A549 (cell line): ENCODE measurements around the gene PPP1R12B. TPM values are rescaled to one million over a fixed set of nuclear protein-coding genes. Genes with fewer than 3 reads are reported as not detected.
"Not testable (repeated sequence)": the region's sequence is repeated elsewhere in the genome, so short reads cannot be mapped to it uniquely, and the experiment has no call there.

Experiments used
- ATAC-seq, 2 experiments: fragments of 200-7000 bp in 1 of 2; fragments of >200 bp in 1 of 2; cut with Nextera tagmentation in 1 of 2; cut with Tn5 transposase in 1 of 2; 3 replicates each; pipeline versions ENCODE4 v1.8.0 to v1.9.1; 2018 to 2020; ENCODE audit warnings: mild to moderate bottlenecking in 1 of 2, moderate library complexity in 1 of 2
- CTCF ChIA-PET: fragments of 300-600 bp; sonication (Branson Sonifier 250); formaldehyde crosslinking; extraction: SDS; loops from one replicate; lab custom pipeline; 2021; ENCODE audit warnings: antibody characterized with exemption, inconsistent platforms; lab: Yijun Ruan, JAX
- POLR2A ChIA-PET: fragments of 350-600 bp; formaldehyde crosslinking; extraction: SDS; loops from one replicate; lab custom pipeline; 2021; ENCODE audit warnings: antibody characterized with exemption, inconsistent platforms; lab: Yijun Ruan, JAX
- DNase-seq, 2 experiments: peaks; one replicate each; pipeline versions ENCODE4 v3.0.0 to v3.0.0-alpha.2; 2011 to 2016; ENCODE audit warnings: low read depth in 1 of 2, low spot score in 1 of 2
- FAIRE-seq: peaks from 2 replicates; lab custom pipeline; 2011; peaks lifted over from hg19 to GRCh38; lab: Jason Lieb, UNC
- H3K27ac ChIP-seq, 2 experiments: fragments of >200 bp; sonication (Bioruptor Twin); formaldehyde crosslinking; 3 replicates each; pipeline ENCODE4 v1.5.1; 2016 to 2017
- H3K4me1 ChIP-seq: fragments of >200 bp; sonication (Bioruptor Twin); formaldehyde crosslinking; 3 replicates; pipeline ENCODE4 v1.6.1; 2016
- H3K4me2 ChIP-seq: fragments of >200 bp; sonication (Bioruptor Twin); formaldehyde crosslinking; 3 replicates; pipeline ENCODE4 v1.6.1; 2016
- H3K4me3 ChIP-seq: fragments of >200 bp; sonication (Bioruptor Twin); formaldehyde crosslinking; 3 replicates; pipeline ENCODE4 v1.5.1; 2016
- H3K9me3 ChIP-seq: fragments of >200 bp; sonication (Bioruptor Twin); formaldehyde crosslinking; 3 replicates; pipeline ENCODE4 v1.6.1; 2016
- BHLHE40 ChIP-seq: IDR thresholded peaks from 2 replicates; pipeline ENCODE4 v1.6.1; 2012; ENCODE audit warnings: low read depth, low read length, inconsistent platforms
- CEBPB ChIP-seq, 2 experiments: fragments of >200 bp in 1 of 2; sonication (Bioruptor Twin) in 1 of 2; formaldehyde crosslinking in 1 of 2; IDR thresholded peaks; 2 replicates each; pipeline ENCODE4 v1.6.1; 2012 to 2016
- CHD2 ChIP-seq: fragments of 150-350 bp; IDR thresholded peaks from 2 replicates; pipeline ENCODE4 v1.6.1; 2014; ENCODE audit warnings: low read length; ENCODE audit not compliant: partially characterized antibody
- CHD4 ChIP-seq: fragments of 200-600 bp; sonication (generic); IDR thresholded peaks from 2 replicates; pipeline ENCODE4 v1.6.1; 2016; ENCODE audit warnings: antibody characterized with exemption, mild to moderate bottlenecking, borderline replicate concordance
- EP300 ChIP-seq, 2 experiments: fragments of >200 bp; sonication (Bioruptor Twin); formaldehyde crosslinking; IDR thresholded peaks; 2 replicates in 1 of 2; 3 replicates in 1 of 2; pipeline ENCODE4 v1.6.1; 2016 to 2017
- HDAC2 ChIP-seq: fragments of 200-600 bp; sonication (generic); IDR thresholded peaks from 2 replicates; pipeline ENCODE4 v1.6.1; 2016
- HOXA7 ChIP-seq: fragments of 250-450 bp; sonication (Bioruptor Pico); IDR thresholded peaks from 2 replicates; pipeline ENCODE4 v1.5.0; 2020; ENCODE audit warnings: mild to moderate bottlenecking, moderate library complexity
- HOXB5 ChIP-seq: fragments of 250-450 bp; sonication (Bioruptor Pico); IDR thresholded peaks from 2 replicates; pipeline ENCODE4 v1.5.0; 2020; ENCODE audit warnings: mild to moderate bottlenecking, moderate library complexity
- MAFK ChIP-seq: fragments of 450-650 bp; IDR thresholded peaks from 2 replicates; pipeline ENCODE4 v1.6.1; 2014; ENCODE audit not compliant: partially characterized antibody
- NFE2L2 ChIP-seq: fragments of 150-350 bp; conservative IDR thresholded peaks from 2 replicates; pipeline ENCODE4 v1.6.1; 2014; ENCODE audit warnings: low read length
- PHF8 ChIP-seq: fragments of 200-600 bp; sonication (generic); IDR thresholded peaks from 2 replicates; pipeline ENCODE4 v1.6.1; 2016; ENCODE audit warnings: low read depth, mild to moderate bottlenecking, antibody characterized with exemption, moderate library complexity, borderline replicate concordance
- TP53 ChIP-seq: fragments of 250-450 bp; sonication (Bioruptor Pico); IDR thresholded peaks from 2 replicates; pipeline ENCODE4 v1.5.0; 2021; ENCODE audit warnings: mild to moderate bottlenecking, moderate library complexity
- ZFP36 ChIP-seq: fragments of 450-650 bp; IDR thresholded peaks from 2 replicates; pipeline ENCODE4 v1.6.1; 2014; ENCODE audit warnings: borderline replicate concordance; ENCODE audit not compliant: partially characterized antibody
- ZNF302 ChIP-seq: fragments of 250-450 bp; sonication (Bioruptor Pico); IDR thresholded peaks from 2 replicates; pipeline ENCODE4 v1.9.0; 2021; ENCODE audit warnings: inconsistent platforms, mild to moderate bottlenecking, moderate library complexity
- WGBS: methylation state at CpG from one replicate; pipeline ENCODE4 v1.1.6; 2017; ENCODE audit errors: missing lambda C conversion rate; 5-methylcytosine and 5-hydroxymethylcytosine counted together
- polyA plus RNA-seq, 4 experiments: library from polyadenylated mRNA; depleted of rRNA in 3 of 4; stranded (reverse); fragments of >200 nt; fragmentation: RNase III in 1 of 4; extraction: RNeasy Plus Mini Kit Qiagen cat#74134 plus additional on column Dnase treatment in 1 of 4; gene quantifications; 2 replicates in 3 of 4; 3 replicates in 1 of 4; pipeline ENCODE4 v1.2.3, GENCODE V29; 2011 to 2017
- TF ChIP-seq, protein P1 (sequence below): fragments of >200 bp; sonication (Bioruptor Twin); formaldehyde crosslinking; IDR thresholded peaks from 2 replicates; pipeline ENCODE4 v1.6.1; 2016
- TF ChIP-seq, protein P2 (sequence below): fragments of 250-450 bp; sonication (Bioruptor Pico); IDR thresholded peaks from 2 replicates; pipeline ENCODE4 v1.5.0; 2021; ENCODE audit warnings: mild to moderate bottlenecking, moderate library complexity, borderline replicate concordance
- TF ChIP-seq, protein P3 (sequence below): fragments of >200 bp; sonication (Bioruptor Twin); formaldehyde crosslinking; IDR thresholded peaks from 3 replicates; pipeline ENCODE4 v1.6.1; 2016
- TF ChIP-seq, protein P4 (sequence below): fragments of 200-600 bp; sonication (generic); IDR thresholded peaks from 2 replicates; pipeline ENCODE4 v1.6.1; 2016; ENCODE audit warnings: antibody characterized with exemption, mild to moderate bottlenecking, moderate library complexity
- TF ChIP-seq, protein P5 (sequence below): fragments of >200 bp; sonication (Bioruptor Twin); formaldehyde crosslinking; IDR thresholded peaks from 3 replicates; pipeline ENCODE4 v1.5.1; 2016

PPP1R12B gene
- polyA plus RNA-seq, 2 of the 4 experiments (the other 2 are of a cell fraction): 3.3 to 12.1 TPM

DNA sequence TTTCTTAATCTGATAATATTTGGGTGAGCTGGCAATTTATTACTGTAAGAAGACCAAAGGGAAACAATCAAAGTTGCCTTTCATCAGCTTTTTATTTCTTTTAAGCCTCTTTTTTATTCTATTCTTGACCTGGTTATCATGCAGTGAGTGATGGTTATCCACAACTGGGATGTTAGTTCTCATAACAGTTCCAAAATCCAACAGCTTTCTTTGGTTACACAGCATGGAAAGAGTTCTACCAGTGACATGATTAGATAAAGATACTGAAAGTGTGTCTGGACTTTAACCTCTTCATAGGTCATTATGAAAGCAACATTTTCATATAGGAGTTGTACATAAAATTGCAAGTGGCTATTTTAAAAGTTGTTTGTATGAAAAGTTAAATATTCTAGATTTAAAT, 198.7 kb downstream of the PPP1R12B start:
- POLR2A ChIA-PET: no interaction called here
- no peaks in the 10 kb centered on the region for H3K9me3 ChIP-seq
- ATAC-seq (no peak), DNase-seq (no peak), FAIRE-seq (no peak)
- no peak overlapping the region for H3K27ac ChIP-seq
- TF ChIP-seq CEBPB (IDR thresholded peaks at IDR 0.05): no peak
- TF ChIP-seq TP53: no peak
- no peak for TF ChIP-seq HOXA7 (CRISPR knock-in tag)
- TF ChIP-seq, protein P1, sequence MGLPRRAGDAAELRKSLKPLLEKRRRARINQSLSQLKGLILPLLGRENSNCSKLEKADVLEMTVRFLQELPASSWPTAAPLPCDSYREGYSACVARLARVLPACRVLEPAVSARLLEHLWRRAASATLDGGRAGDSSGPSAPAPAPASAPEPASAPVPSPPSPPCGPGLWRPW: no peak
- TF ChIP-seq, protein P2, sequence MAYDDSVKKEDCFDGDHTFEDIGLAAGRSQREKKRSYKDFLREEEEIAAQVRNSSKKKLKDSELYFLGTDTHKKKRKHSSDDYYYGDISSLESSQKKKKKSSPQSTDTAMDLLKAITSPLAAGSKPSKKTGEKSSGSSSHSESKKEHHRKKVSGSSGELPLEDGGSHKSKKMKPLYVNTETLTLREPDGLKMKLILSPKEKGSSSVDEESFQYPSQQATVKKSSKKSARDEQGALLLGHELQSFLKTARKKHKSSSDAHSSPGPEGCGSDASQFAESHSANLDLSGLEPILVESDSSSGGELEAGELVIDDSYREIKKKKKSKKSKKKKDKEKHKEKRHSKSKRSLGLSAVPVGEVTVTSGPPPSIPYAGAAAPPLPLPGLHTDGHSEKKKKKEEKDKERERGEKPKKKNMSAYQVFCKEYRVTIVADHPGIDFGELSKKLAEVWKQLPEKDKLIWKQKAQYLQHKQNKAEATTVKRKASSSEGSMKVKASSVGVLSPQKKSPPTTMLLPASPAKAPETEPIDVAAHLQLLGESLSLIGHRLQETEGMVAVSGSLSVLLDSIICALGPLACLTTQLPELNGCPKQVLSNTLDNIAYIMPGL (CRISPR knock-in tag): no peak
- TF ChIP-seq EP300 (IDR thresholded peaks at IDR 0.05): no peak
- TF ChIP-seq CHD4: no peak
- no peak for TF ChIP-seq HOXB5 (CRISPR knock-in tag)
- TF ChIP-seq, protein P3, sequence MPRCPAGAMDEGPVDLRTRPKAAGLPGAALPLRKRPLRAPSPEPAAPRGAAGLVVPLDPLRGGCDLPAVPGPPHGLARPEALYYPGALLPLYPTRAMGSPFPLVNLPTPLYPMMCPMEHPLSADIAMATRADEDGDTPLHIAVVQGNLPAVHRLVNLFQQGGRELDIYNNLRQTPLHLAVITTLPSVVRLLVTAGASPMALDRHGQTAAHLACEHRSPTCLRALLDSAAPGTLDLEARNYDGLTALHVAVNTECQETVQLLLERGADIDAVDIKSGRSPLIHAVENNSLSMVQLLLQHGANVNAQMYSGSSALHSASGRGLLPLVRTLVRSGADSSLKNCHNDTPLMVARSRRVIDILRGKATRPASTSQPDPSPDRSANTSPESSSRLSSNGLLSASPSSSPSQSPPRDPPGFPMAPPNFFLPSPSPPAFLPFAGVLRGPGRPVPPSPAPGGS: no peak
- no peak for TF ChIP-seq NFE2L2
- no peak for TF ChIP-seq ZNF302 (CRISPR knock-in tag)
- no peak for TF ChIP-seq BHLHE40
- TF ChIP-seq CHD2: no peak
- TF ChIP-seq ZFP36: no peak
- no peaks in the 10 kb centered on the region for H3K4me1 ChIP-seq
- no peak overlapping the region for H3K4me2 ChIP-seq
- no peak overlapping the region for H3K4me3 ChIP-seq
- CTCF ChIA-PET: no interaction called here

DNA sequence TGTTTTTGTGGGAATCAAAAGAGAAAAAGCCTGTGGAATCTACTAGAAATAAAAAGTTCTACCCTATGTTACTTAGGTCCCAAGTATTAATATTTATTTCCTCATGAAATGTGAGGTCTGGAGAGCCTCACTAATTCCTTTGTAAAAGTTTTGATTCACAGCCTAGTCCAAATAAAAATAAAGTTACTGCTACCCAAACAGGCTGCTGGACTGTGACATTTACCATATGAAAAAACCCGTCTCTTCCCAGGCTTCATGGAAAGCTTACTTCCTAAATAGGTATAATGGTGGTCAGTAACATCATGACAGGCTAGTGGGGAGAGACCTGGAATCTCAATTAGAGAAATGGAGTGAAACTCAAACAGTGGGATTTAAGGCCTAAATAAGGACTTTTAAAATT, 201.6 kb downstream of the PPP1R12B start:
- DNase-seq, FAIRE-seq, POLR2A ChIA-PET, H3K4me1 ChIP-seq, H3K4me3 ChIP-seq, H3K4me2 ChIP-seq, H3K9me3 ChIP-seq, ATAC-seq, H3K27ac ChIP-seq: not testable (repeated sequence)
- CTCF ChIA-PET: interaction anchor here (1.4 kb wide), 1 partner anchor 50 kb away, joined by 3 read pairs; no protein-coding TSS in a partner anchor
- 93% methylated on average over 1 of the region's 1 CpG for WGBS

DNA sequence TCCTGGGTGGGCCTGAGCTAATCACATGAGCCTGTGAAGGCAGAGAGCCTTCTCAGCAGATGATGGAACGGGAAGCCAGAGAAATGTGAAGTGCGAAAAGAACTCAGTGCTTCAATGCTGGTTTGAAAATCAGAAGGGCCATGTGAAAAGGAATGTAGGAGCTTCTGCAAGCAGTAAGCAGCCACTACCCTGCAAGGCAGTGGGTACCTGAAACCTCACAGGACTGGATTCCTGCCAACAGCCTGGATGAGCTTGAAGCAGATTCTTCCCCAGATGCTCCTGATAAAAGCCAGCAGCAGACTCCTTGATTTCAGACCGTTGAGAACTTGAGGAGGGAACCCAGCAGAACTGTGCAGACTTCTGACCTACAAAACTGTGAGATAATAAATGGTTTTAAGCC, 203.2 kb downstream of the PPP1R12B start:
- FAIRE-seq (no peak), ATAC-seq (no peak), DNase-seq (no peak)
- TF ChIP-seq HDAC2 (no peak), PHF8 (no peak), CHD2 (no peak), MAFK (no peak), ZFP36 (no peak)
- TF ChIP-seq, protein P4, sequence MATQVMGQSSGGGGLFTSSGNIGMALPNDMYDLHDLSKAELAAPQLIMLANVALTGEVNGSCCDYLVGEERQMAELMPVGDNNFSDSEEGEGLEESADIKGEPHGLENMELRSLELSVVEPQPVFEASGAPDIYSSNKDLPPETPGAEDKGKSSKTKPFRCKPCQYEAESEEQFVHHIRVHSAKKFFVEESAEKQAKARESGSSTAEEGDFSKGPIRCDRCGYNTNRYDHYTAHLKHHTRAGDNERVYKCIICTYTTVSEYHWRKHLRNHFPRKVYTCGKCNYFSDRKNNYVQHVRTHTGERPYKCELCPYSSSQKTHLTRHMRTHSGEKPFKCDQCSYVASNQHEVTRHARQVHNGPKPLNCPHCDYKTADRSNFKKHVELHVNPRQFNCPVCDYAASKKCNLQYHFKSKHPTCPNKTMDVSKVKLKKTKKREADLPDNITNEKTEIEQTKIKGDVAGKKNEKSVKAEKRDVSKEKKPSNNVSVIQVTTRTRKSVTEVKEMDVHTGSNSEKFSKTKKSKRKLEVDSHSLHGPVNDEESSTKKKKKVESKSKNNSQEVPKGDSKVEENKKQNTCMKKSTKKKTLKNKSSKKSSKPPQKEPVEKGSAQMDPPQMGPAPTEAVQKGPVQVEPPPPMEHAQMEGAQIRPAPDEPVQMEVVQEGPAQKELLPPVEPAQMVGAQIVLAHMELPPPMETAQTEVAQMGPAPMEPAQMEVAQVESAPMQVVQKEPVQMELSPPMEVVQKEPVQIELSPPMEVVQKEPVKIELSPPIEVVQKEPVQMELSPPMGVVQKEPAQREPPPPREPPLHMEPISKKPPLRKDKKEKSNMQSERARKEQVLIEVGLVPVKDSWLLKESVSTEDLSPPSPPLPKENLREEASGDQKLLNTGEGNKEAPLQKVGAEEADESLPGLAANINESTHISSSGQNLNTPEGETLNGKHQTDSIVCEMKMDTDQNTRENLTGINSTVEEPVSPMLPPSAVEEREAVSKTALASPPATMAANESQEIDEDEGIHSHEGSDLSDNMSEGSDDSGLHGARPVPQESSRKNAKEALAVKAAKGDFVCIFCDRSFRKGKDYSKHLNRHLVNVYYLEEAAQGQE: no peak
- TF ChIP-seq, protein P1: no peak
- TF ChIP-seq, protein P5, sequence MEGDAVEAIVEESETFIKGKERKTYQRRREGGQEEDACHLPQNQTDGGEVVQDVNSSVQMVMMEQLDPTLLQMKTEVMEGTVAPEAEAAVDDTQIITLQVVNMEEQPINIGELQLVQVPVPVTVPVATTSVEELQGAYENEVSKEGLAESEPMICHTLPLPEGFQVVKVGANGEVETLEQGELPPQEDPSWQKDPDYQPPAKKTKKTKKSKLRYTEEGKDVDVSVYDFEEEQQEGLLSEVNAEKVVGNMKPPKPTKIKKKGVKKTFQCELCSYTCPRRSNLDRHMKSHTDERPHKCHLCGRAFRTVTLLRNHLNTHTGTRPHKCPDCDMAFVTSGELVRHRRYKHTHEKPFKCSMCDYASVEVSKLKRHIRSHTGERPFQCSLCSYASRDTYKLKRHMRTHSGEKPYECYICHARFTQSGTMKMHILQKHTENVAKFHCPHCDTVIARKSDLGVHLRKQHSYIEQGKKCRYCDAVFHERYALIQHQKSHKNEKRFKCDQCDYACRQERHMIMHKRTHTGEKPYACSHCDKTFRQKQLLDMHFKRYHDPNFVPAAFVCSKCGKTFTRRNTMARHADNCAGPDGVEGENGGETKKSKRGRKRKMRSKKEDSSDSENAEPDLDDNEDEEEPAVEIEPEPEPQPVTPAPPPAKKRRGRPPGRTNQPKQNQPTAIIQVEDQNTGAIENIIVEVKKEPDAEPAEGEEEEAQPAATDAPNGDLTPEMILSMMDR: no peak
- ChIA-PET CTCF (no interaction called here), POLR2A (no interaction called here)
- Histone ChIP-seq H3K27ac (no peak overlapping the region), H3K4me3 (no peak overlapping the region), H3K4me2 (no peak overlapping the region), H3K9me3 (no peaks in the 10 kb centered on the region), H3K4me1 (peaks cover 9% of the 10 kb centered on the region)
- WGBS: 87% methylated on average over 3 of the region's 3 CpGs

DNA sequence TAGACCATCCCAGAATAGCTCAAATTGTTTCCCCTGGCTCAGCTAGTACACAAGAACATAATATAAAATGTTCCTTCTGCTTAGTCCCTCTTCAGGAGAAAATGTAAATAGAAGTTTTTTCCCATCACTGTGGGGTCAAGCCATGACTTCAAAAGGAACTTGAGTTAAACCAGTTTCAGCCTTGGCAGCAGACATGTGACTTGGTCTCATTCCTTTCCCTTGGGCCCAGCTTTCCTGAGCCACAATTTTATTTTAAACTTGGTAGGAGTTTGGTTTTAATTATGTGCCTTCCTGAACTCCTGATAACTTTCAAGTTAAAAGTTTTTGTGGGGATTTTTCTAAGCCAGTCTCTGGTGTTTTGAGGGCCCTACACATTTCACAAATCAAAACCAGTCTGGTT, 204.1 kb downstream of the PPP1R12B start:
- H3K27ac ChIP-seq, ATAC-seq, FAIRE-seq, H3K4me3 ChIP-seq, DNase-seq, POLR2A ChIA-PET, H3K9me3 ChIP-seq, H3K4me1 ChIP-seq, H3K4me2 ChIP-seq: not testable (repeated sequence)
- CTCF ChIA-PET: interaction anchor here (1.5 kb wide), 1 partner anchor 19 kb away, joined by 4 read pairs; no protein-coding TSS in a partner anchor
